NT2/D1 (cell line): ENCODE results near the gene SEPTIN8.

ENCODE experiments used
- DNase-seq: peaks from one replicate; pipeline ENCODE4 v3.0.0-alpha.2; 2011; ENCODE audit warnings: low read depth, low spot score
- H3K27me3 ChIP-seq: 2 replicates; pipeline ENCODE4 v1.6.0; 2011; ENCODE audit warnings: mild to moderate bottlenecking; ENCODE audit not compliant: insufficient read length, insufficient read depth
- H3K36me3 ChIP-seq: 2 replicates; pipeline ENCODE4 v1.6.1; 2011; ENCODE audit warnings: mild to moderate bottlenecking, low read length, mixed read lengths; ENCODE audit not compliant: insufficient read depth, insufficient read length
- H3K4me1 ChIP-seq: 2 replicates; pipeline ENCODE4 v1.5.1; 2011; ENCODE audit not compliant: insufficient read depth, insufficient read length
- H3K4me3 ChIP-seq: 2 replicates; pipeline ENCODE4 v1.5.1; 2011; ENCODE audit warnings: low read depth; ENCODE audit not compliant: insufficient read length
- H3K9ac ChIP-seq: 2 replicates; pipeline ENCODE4 v1.6.0; 2011; ENCODE audit warnings: low read depth; ENCODE audit not compliant: insufficient read length
- H3K9me3 ChIP-seq: 2 replicates; pipeline ENCODE4 v1.5.1; 2011; ENCODE audit warnings: mild to moderate bottlenecking, low read length; ENCODE audit not compliant: insufficient read depth
- SUZ12 ChIP-seq: IDR thresholded peaks from 2 replicates; pipeline ENCODE4 v1.6.1; 2011; ENCODE audit not compliant: insufficient read length, insufficient read depth; ENCODE audit errors: extremely low read depth
- YY1 ChIP-seq: IDR thresholded peaks from 2 replicates; pipeline ENCODE4 v1.6.1; 2011; ENCODE audit not compliant: insufficient read length, insufficient read depth
- ZNF274 ChIP-seq: IDR thresholded peaks from 2 replicates; pipeline ENCODE4 v1.6.1; 2011; ENCODE audit warnings: mild to moderate bottlenecking, low read depth, low read length

Gene SEPTIN8

DNA sequence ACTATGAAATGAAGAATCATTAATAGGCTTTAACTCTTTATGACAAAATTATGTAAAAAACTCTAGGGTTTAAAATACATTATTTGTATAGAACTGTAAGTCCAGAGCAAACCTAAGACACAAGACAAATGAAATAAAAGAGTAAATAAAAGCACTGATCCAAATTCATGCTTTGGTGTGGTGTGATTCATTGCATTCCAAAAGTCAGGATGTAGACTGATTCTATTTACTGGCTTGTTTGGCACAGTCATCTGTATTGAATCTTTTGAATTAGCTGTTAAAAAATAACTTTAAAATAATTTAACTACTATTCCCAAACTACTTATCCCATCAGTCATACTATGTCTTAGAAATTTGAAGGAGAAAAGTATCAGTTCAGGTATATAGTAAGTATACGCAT is 72.2 kb downstream of the SEPTIN8 start:
- DNase-seq = no peak
- H3K4me3 ChIP-seq = no peak overlapping the region
- no peaks in the 10 kb centered on the region for H3K27me3 ChIP-seq
- no peak for TF ChIP-seq YY1
- no peak for TF ChIP-seq SUZ12
- TF ChIP-seq ZNF274 = no peak
- no peak overlapping the region for H3K9ac ChIP-seq
- H3K4me1 ChIP-seq = no peaks in the 10 kb centered on the region
- no peaks in the 10 kb centered on the region for H3K9me3 ChIP-seq
- peaks cover 7% of the 10 kb centered on the region for H3K36me3 ChIP-seq
